ENCODE results near the gene AMBP. TPM values are rescaled to one million over a fixed set of nuclear protein-coding genes. Genes with fewer than 3 reads are reported as not detected.

The AMBP gene
- polyA plus RNA-seq, 3 donors = 0.83 to 1.7 (median 0.95) TPM

GRCh38 chr9:114016629-114017423, 61.3 kb downstream of the AMBP start:
- no peak for DNase-seq (ENCODE audit: low read depth in 3 of 3, low spot score in 2 of 3)

GRCh38 chr9:114016101-114016500, 62.0 kb downstream of the AMBP start:
- DNase-seq (ENCODE audit: low read depth in 3 of 3, low spot score in 2 of 3) = no peak

GRCh38 chr9:114015607-114016006, 62.5 kb downstream of the AMBP start:
- DNase-seq (ENCODE audit: low read depth in 3 of 3, low spot score in 2 of 3) = no peak

- DNase-seq (ENCODE audit: low read depth in 3 of 3, low spot score in 2 of 3) = no peak
These were observed 64.1 kb downstream of the AMBP start for GRCh38 chr9:114014044-114014443.

GRCh38 chr9:114012126-114012525, 66.0 kb downstream of the AMBP start:
- DNase-seq (ENCODE audit: low read depth in 3 of 3, low spot score in 2 of 3) = no peak

- DNase-seq (ENCODE audit: low read depth in 3 of 3, low spot score in 2 of 3) = no peak
These were observed 66.8 kb downstream of the AMBP start for GRCh38 chr9:114011313-114011712.

Other genes with a start within 250 kb of the AMBP start
- gene ZNF618, start 202.0 kb downstream of the AMBP start, polyA plus RNA-seq (ENCODE audit: insufficient read length in 3 of 3) = 10 to 100 TPM; 39.7 to 41.7 (median 39.9) TPM
- 100 to 1,000 TPM; 129 to 148 (median 134) TPM for gene KIF12, start 21.0 kb upstream of the AMBP start, polyA plus RNA-seq (ENCODE audit: insufficient read length in 3 of 3)
- gene COL27A1, start 77.2 kb upstream of the AMBP start, polyA plus RNA-seq (ENCODE audit: insufficient read length in 3 of 3) = 10 to 100 TPM; 25.1 to 26.6 (median 26.0) TPM
- under 1 TPM in 2 of 3 donors, not detected in 1; 0.25 to 0.53 TPM for gene ORM1, start 244.8 kb upstream of the AMBP start, polyA plus RNA-seq (ENCODE audit: insufficient read length in 3 of 3)